IgD-negative memory B cell (primary cell): ENCODE measurements around the gene FANCI. TPM values are rescaled to one million over a fixed set of nuclear protein-coding genes. Genes with fewer than 3 reads are reported as not detected.
A peak's percentile ranks its signal among the peaks of the same experiment; 100 is the strongest.

Experiments
- H3K27ac Mint-ChIP-seq, 3 donors: one replicate each; pipeline ENCODE4 v1.8.0; 2020 to 2022; ENCODE audit warnings: mild to moderate bottlenecking in 3 of 3, mixed read lengths in 3 of 3, moderate library complexity in 1 of 3
- H3K27me3 Mint-ChIP-seq: one replicate; pipeline ENCODE4 v1.8.0; 2021; ENCODE audit warnings: mixed read lengths
- H3K36me3 Mint-ChIP-seq: one replicate; pipeline ENCODE4 v1.8.0; 2020; ENCODE audit warnings: mild to moderate bottlenecking, mixed read lengths
- H3K4me1 Mint-ChIP-seq, 3 donors: one replicate each; pipeline ENCODE4 v1.8.0; 2020 to 2022; ENCODE audit warnings: mixed read lengths in 3 of 3, mild to moderate bottlenecking in 1 of 3
- H3K4me3 Mint-ChIP-seq, 4 donors: one replicate each; pipeline ENCODE4 v1.8.0; 2020 to 2022; ENCODE audit warnings: mild to moderate bottlenecking in 4 of 4, mixed read lengths in 4 of 4, moderate library complexity in 3 of 4
- H3K9me3 Mint-ChIP-seq, 3 donors: one replicate each; pipeline ENCODE4 v1.8.0; 2020 to 2021; ENCODE audit warnings: mixed read lengths in 3 of 3, mild to moderate bottlenecking in 1 of 3
- polyA plus RNA-seq: library from polyadenylated mRNA; unstranded; fragments of 300-500 nt; fragmentation: Illumina TruSeq; gene quantifications from one replicate; pipeline ENCODE4 v1.2.3, GENCODE V29; 2021

Gene FANCI
- polyA plus RNA-seq, 1 donor from 2014 or later = 3.4 TPM

GRCh38 chr15:89308236-89308635 lies 64.5 kb downstream of the FANCI start:
- H3K27me3 Mint-ChIP-seq = no peaks in the 10 kb centered on the region
- H3K36me3 Mint-ChIP-seq = peaks cover 4% of the 10 kb centered on the region
- no peak overlapping the region for H3K4me3 Mint-ChIP-seq
- H3K4me1 Mint-ChIP-seq = peaks cover 4 to 19% (median 4%) of the 10 kb centered on the region in 3 donors
- H3K27ac Mint-ChIP-seq = no peak overlapping the region
- no peaks in the 10 kb centered on the region for H3K9me3 Mint-ChIP-seq

- Mint-ChIP-seq H3K27ac (peak overlapping the region in 2 of 3 donors; percentile 45 to 69), H3K9me3 (no peaks in the 10 kb centered on the region)
These were observed 66.2 kb downstream of the FANCI start for GRCh38 chr15:89309993-89310392.

GRCh38 chr15:89315375-89315929 lies 71.7 kb downstream of the FANCI start:
- H3K4me1 Mint-ChIP-seq = peaks cover 0 to 11% (median 2%) of the 10 kb centered on the region in 3 donors
- H3K4me3 Mint-ChIP-seq = no peak overlapping the region
- peak overlapping the region; percentile 33 to 85 (median 74) for H3K27ac Mint-ChIP-seq
- no peaks in the 10 kb centered on the region for H3K9me3 Mint-ChIP-seq
- H3K36me3 Mint-ChIP-seq = peaks cover 3% of the 10 kb centered on the region
- no peaks in the 10 kb centered on the region for H3K27me3 Mint-ChIP-seq

More at GRCh38 chr15:89309993-89310392, 66.2 kb downstream of the FANCI start:
- Mint-ChIP-seq H3K4me3 (no peak overlapping the region), H3K4me1 (peaks cover 4 to 19% (median 4%) of the 10 kb centered on the region in 3 donors), H3K36me3 (peaks cover 3% of the 10 kb centered on the region), H3K27me3 (no peaks in the 10 kb centered on the region)

- H3K27ac Mint-ChIP-seq = no peak overlapping the region
- H3K4me1 Mint-ChIP-seq = peaks cover 0 to 7% (median 0%) of the 10 kb centered on the region in 3 donors
- no peaks in the 10 kb centered on the region for H3K9me3 Mint-ChIP-seq
- no peaks in the 10 kb centered on the region for H3K27me3 Mint-ChIP-seq
- no peak overlapping the region for H3K4me3 Mint-ChIP-seq
- peaks cover 3% of the 10 kb centered on the region for H3K36me3 Mint-ChIP-seq
These were observed 72.7 kb downstream of the FANCI start for GRCh38 chr15:89316504-89316903.

- Mint-ChIP-seq H3K36me3 (peaks cover 3% of the 10 kb centered on the region), H3K9me3 (no peaks in the 10 kb centered on the region), H3K4me3 (no peak overlapping the region)
These were observed 73.5 kb downstream of the FANCI start for GRCh38 chr15:89317186-89317720.

GRCh38 chr15:89319678-89320077 lies 75.9 kb downstream of the FANCI start:
- Mint-ChIP-seq H3K27ac (peak overlapping the region in 1 of 3 donors; percentile 59), H3K27me3 (no peaks in the 10 kb centered on the region), H3K4me1 (no peaks in the 10 kb centered on the region), H3K9me3 (no peaks in the 10 kb centered on the region), H3K36me3 (no peaks in the 10 kb centered on the region), H3K4me3 (no peak overlapping the region)

More at GRCh38 chr15:89317186-89317720, 73.5 kb downstream of the FANCI start:
- Mint-ChIP-seq H3K4me1 (peaks cover 0 to 5% (median 0%) of the 10 kb centered on the region in 3 donors), H3K27ac (peak overlapping the region in 1 of 3 donors; percentile 2), H3K27me3 (no peaks in the 10 kb centered on the region)

GRCh38 chr15:89320200-89320599 lies 76.4 kb downstream of the FANCI start:
- no peaks in the 10 kb centered on the region for H3K9me3 Mint-ChIP-seq
- no peaks in the 10 kb centered on the region for H3K4me1 Mint-ChIP-seq
- H3K36me3 Mint-ChIP-seq = no peaks in the 10 kb centered on the region
- H3K27me3 Mint-ChIP-seq = no peaks in the 10 kb centered on the region
- peak overlapping the region in 1 of 3 donors; percentile 34 for H3K27ac Mint-ChIP-seq
- no peak overlapping the region for H3K4me3 Mint-ChIP-seq

- Mint-ChIP-seq H3K4me3 (no peak overlapping the region), H3K27ac (peak overlapping the region in 1 of 3 donors; percentile 70), H3K9me3 (no peaks in the 10 kb centered on the region), H3K36me3 (no peaks in the 10 kb centered on the region), H3K4me1 (no peaks in the 10 kb centered on the region), H3K27me3 (no peaks in the 10 kb centered on the region)
These were observed 78.0 kb downstream of the FANCI start for GRCh38 chr15:89321521-89322410.

GRCh38 chr15:89322822-89323221 lies 79.0 kb downstream of the FANCI start:
- no peaks in the 10 kb centered on the region for H3K27me3 Mint-ChIP-seq
- no peaks in the 10 kb centered on the region for H3K36me3 Mint-ChIP-seq
- H3K4me1 Mint-ChIP-seq = no peaks in the 10 kb centered on the region

GRCh38 chr15:89323825-89324224 lies 80.0 kb downstream of the FANCI start:
- Mint-ChIP-seq H3K4me3 (no peak overlapping the region), H3K4me1 (no peaks in the 10 kb centered on the region), H3K9me3 (no peaks in the 10 kb centered on the region), H3K36me3 (no peaks in the 10 kb centered on the region), H3K27ac (no peak overlapping the region), H3K27me3 (no peaks in the 10 kb centered on the region)

More at GRCh38 chr15:89322822-89323221, 79.0 kb downstream of the FANCI start:
- Mint-ChIP-seq H3K27ac (peak overlapping the region in 2 of 3 donors; percentile 33 to 39), H3K4me3 (no peak overlapping the region), H3K9me3 (no peaks in the 10 kb centered on the region)

GRCh38 chr15:89325039-89325803 lies 81.4 kb downstream of the FANCI start:
- Mint-ChIP-seq H3K9me3 (no peaks in the 10 kb centered on the region), H3K36me3 (peaks cover 2% of the 10 kb centered on the region), H3K27me3 (no peaks in the 10 kb centered on the region), H3K4me3 (no peak overlapping the region), H3K27ac (no peak overlapping the region), H3K4me1 (peaks cover 2 to 8% (median 6%) of the 10 kb centered on the region in 3 donors)

GRCh38 chr15:89326316-89326715 lies 82.5 kb downstream of the FANCI start:
- H3K4me3 Mint-ChIP-seq = no peak overlapping the region
- peaks cover 4% of the 10 kb centered on the region for H3K36me3 Mint-ChIP-seq
- H3K4me1 Mint-ChIP-seq = peaks cover 5 to 14% (median 14%) of the 10 kb centered on the region in 3 donors
- no peaks in the 10 kb centered on the region for H3K27me3 Mint-ChIP-seq
- no peak overlapping the region for H3K27ac Mint-ChIP-seq
- H3K9me3 Mint-ChIP-seq = no peaks in the 10 kb centered on the region

- H3K36me3 Mint-ChIP-seq = peaks cover 4% of the 10 kb centered on the region
- H3K27ac Mint-ChIP-seq = peak overlapping the region in 1 of 3 donors; percentile 77
These were observed 83.3 kb downstream of the FANCI start for GRCh38 chr15:89327113-89327512.

GRCh38 chr15:89328398-89329254 lies 84.8 kb downstream of the FANCI start:
- peaks cover 15 to 29% (median 28%) of the 10 kb centered on the region in 3 donors for H3K4me1 Mint-ChIP-seq
- peak overlapping the region in 1 of 3 donors; percentile 73 for H3K27ac Mint-ChIP-seq
- no peaks in the 10 kb centered on the region for H3K27me3 Mint-ChIP-seq
- peaks cover 7% of the 10 kb centered on the region for H3K36me3 Mint-ChIP-seq
- H3K4me3 Mint-ChIP-seq = no peak overlapping the region
- H3K9me3 Mint-ChIP-seq = no peaks in the 10 kb centered on the region

More at GRCh38 chr15:89327113-89327512, 83.3 kb downstream of the FANCI start:
- Mint-ChIP-seq H3K27me3 (no peaks in the 10 kb centered on the region), H3K9me3 (no peaks in the 10 kb centered on the region), H3K4me1 (peaks cover 10 to 22% (median 21%) of the 10 kb centered on the region in 3 donors), H3K4me3 (peak overlapping the region in 1 of 4 donors; percentile 23)
